WTC11 (cell line): Measurements from ENCODE around the gene TRIM9.

ENCODE experiments used
- ATF2 ChIP-seq: sonication (generic); formaldehyde crosslinking; IDR thresholded peaks from 2 replicates; pipeline ENCODE4 v1.8.1; 2022; ENCODE audit warnings: low read depth, missing genetic modification reagents, borderline replicate concordance
- KAT7 ChIP-seq: sonication (generic); formaldehyde crosslinking; IDR thresholded peaks from 2 replicates; pipeline ENCODE4 v1.8.1; 2023; ENCODE audit warnings: missing genetic modification reagents, mild to moderate bottlenecking, borderline replicate concordance
- MAX ChIP-seq: sonication (generic); formaldehyde crosslinking; IDR thresholded peaks from 2 replicates; pipeline ENCODE4 v1.8.0; 2022; ENCODE audit warnings: mild to moderate bottlenecking, missing genetic modification reagents
- NR3C1 ChIP-seq: sonication (generic); formaldehyde crosslinking; conservative IDR thresholded peaks from 2 replicates; pipeline ENCODE4 v1.8.1; 2023; ENCODE audit warnings: low read depth, mild to moderate bottlenecking, missing genetic modification reagents
- SP1 ChIP-seq: sonication (generic); formaldehyde crosslinking; conservative IDR thresholded peaks from 2 replicates; pipeline ENCODE4 v1.8.1; 2022; ENCODE audit warnings: missing genetic modification reagents
- USF1 ChIP-seq: sonication (generic); formaldehyde crosslinking; IDR thresholded peaks from 2 replicates; pipeline ENCODE4 v1.8.0; 2022; ENCODE audit warnings: mild to moderate bottlenecking, missing genetic modification reagents
- ZBTB43 ChIP-seq: sonication (generic); formaldehyde crosslinking; IDR thresholded peaks from 2 replicates; pipeline ENCODE4 v1.8.1; 2023; ENCODE audit warnings: mild to moderate bottlenecking, missing genetic modification reagents
- ZNF263 ChIP-seq: sonication (generic); formaldehyde crosslinking; IDR thresholded peaks from 2 replicates; pipeline ENCODE4 v1.8.1; 2022; ENCODE audit warnings: low read depth, mild to moderate bottlenecking, moderate library complexity, missing genetic modification reagents
- ZNF671 ChIP-seq: fragments of 250-450 bp; sonication (Bioruptor Pico); IDR thresholded peaks from 2 replicates; pipeline ENCODE4 v1.8.0; 2021; ENCODE audit warnings: mild to moderate bottlenecking
- TF ChIP-seq, protein P1 (sequence below): fragments of 200-600 bp; IDR thresholded peaks from 2 replicates; pipeline ENCODE4 v1.8.0; 2022; ENCODE audit warnings: antibody characterized with exemption
- TF ChIP-seq, protein P2 (sequence below): sonication (generic); formaldehyde crosslinking; IDR thresholded peaks from 2 replicates; pipeline ENCODE4 v1.8.0; 2023; ENCODE audit warnings: missing genetic modification reagents

- TF ChIP-seq USF1 (CRISPR knock-in tag) (no peak), SP1 (CRISPR knock-in tag) (no peak), KAT7 (CRISPR knock-in tag) (no peak), ZNF263 (CRISPR knock-in tag) (no peak), NR3C1 (CRISPR knock-in tag) (no peak), ATF2 (CRISPR knock-in tag) (no peak), ZNF671 (no peak), MAX (CRISPR knock-in tag) (no peak), ZBTB43 (CRISPR knock-in tag) (no peak)
- TF ChIP-seq, protein P1, sequence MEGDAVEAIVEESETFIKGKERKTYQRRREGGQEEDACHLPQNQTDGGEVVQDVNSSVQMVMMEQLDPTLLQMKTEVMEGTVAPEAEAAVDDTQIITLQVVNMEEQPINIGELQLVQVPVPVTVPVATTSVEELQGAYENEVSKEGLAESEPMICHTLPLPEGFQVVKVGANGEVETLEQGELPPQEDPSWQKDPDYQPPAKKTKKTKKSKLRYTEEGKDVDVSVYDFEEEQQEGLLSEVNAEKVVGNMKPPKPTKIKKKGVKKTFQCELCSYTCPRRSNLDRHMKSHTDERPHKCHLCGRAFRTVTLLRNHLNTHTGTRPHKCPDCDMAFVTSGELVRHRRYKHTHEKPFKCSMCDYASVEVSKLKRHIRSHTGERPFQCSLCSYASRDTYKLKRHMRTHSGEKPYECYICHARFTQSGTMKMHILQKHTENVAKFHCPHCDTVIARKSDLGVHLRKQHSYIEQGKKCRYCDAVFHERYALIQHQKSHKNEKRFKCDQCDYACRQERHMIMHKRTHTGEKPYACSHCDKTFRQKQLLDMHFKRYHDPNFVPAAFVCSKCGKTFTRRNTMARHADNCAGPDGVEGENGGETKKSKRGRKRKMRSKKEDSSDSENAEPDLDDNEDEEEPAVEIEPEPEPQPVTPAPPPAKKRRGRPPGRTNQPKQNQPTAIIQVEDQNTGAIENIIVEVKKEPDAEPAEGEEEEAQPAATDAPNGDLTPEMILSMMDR = no peak
- TF ChIP-seq, protein P2, sequence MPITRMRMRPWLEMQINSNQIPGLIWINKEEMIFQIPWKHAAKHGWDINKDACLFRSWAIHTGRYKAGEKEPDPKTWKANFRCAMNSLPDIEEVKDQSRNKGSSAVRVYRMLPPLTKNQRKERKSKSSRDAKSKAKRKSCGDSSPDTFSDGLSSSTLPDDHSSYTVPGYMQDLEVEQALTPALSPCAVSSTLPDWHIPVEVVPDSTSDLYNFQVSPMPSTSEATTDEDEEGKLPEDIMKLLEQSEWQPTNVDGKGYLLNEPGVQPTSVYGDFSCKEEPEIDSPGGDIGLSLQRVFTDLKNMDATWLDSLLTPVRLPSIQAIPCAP (CRISPR knock-in tag) = no peak
Measured at GRCh38 chr14:51024377-51024776, 70.5 kb downstream of the TRIM9 start.
